SU-DHL-6 (cell line): ENCODE results near the gene NCKAP5.

Experiments
- CTCF ChIP-seq: fragments of 200-600 bp; sonication (generic); IDR thresholded peaks from one replicate; pipeline ENCODE4 v1.5.1; 2017; ENCODE audit warnings: antibody characterized with exemption, mild to moderate bottlenecking, low read length, moderate library complexity; ENCODE audit not compliant: insufficient read depth, poor library complexity, severe bottlenecking
- EZH2phosphoT487 ChIP-seq: fragments of 200-600 bp; sonication (generic), shearing (Covaris generic); conservative IDR thresholded peaks from 2 replicates; pipeline ENCODE4 v1.6.1; 2018; ENCODE audit warnings: mild to moderate bottlenecking, antibody characterized with exemption, low read length, moderate library complexity, mixed read lengths

- no peak for TF ChIP-seq CTCF
- no peak for TF ChIP-seq EZH2phosphoT487
These were observed 752.0 kb downstream of the NCKAP5 start for GRCh38 chr2:132816234-132816633.
